ENCODE data around the gene ZRANB1.

ZRANB1 gene

DNA sequence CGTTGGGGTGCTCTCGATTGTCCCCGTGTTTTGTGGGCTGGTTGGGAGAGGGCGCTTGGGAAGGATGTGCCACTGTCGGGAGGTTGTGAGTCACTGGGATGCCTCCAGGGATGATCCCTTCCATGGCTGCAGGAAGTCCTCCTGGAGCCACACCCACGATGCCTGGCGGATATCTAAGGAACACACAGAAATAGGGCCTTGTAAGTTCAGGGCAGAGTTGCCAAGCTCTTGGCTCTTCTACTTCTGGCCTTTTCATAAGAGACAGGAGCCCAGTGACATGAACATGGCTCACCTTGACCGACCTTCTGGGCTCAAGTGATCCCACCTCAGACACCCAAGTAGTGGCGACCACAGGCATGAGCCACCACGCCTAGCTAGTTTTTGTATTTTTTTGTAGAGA is 47.6 kb downstream of the ZRANB1 start:
- H3K4me3 ChIP-seq (ENCODE audit: low read depth, low read length): no peak overlapping the region
- TF ChIP-seq CTCF (IDR thresholded peaks at IDR 0.05; ENCODE audit: low read depth, low read length): no peak

- H3K4me3 ChIP-seq (ENCODE audit: low read depth, low read length): no peak overlapping the region
- no peak for TF ChIP-seq CTCF (IDR thresholded peaks at IDR 0.05; ENCODE audit: low read depth, low read length)
Measured at GRCh38 chr10:124990671-124991625, 49.0 kb downstream of the ZRANB1 start.

- no peak for TF ChIP-seq CTCF (IDR thresholded peaks at IDR 0.05; ENCODE audit: low read depth, low read length)
Measured at GRCh38 chr10:124991835-124992234, 49.9 kb downstream of the ZRANB1 start.

GRCh38 chr10:124992462-124993344 is 50.8 kb downstream of the ZRANB1 start:
- no peak overlapping the region for H3K4me3 ChIP-seq (ENCODE audit: low read depth, low read length)

More at GRCh38 chr10:124991835-124992234, 49.9 kb downstream of the ZRANB1 start:
- H3K4me3 ChIP-seq (ENCODE audit: low read depth, low read length): no peak overlapping the region

DNA sequence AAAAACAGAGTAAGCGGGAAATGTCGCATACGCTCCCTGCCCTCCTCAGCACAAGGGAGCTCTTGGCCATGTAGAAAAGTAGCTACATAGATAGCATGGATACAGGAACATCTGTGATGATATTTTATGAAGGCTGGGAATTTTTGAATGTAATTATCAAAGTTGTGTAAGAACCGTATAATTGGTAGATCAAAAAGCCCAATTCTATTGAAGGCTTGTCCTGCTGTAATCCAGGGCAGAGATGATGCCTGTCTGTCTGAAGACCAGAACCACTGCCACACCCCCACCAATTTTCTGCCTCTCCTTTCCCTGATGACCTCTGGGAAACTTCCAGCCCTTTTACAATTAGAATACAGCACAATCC is 51.4 kb downstream of the ZRANB1 start:
- H3K4me3 ChIP-seq (ENCODE audit: low read depth, low read length): no peak overlapping the region
- no peak for TF ChIP-seq CTCF (IDR thresholded peaks at IDR 0.05; ENCODE audit: low read depth, low read length)

More at GRCh38 chr10:124992462-124993344, 50.8 kb downstream of the ZRANB1 start:
- TF ChIP-seq CTCF (IDR thresholded peaks at IDR 0.05; ENCODE audit: low read depth, low read length): peak; percentile 62

- TF ChIP-seq CTCF (IDR thresholded peaks at IDR 0.05; ENCODE audit: low read depth, low read length): no peak
- H3K4me3 ChIP-seq (ENCODE audit: low read depth, low read length): no peak overlapping the region
Measured at GRCh38 chr10:124993736-124994451, 52.0 kb downstream of the ZRANB1 start.

Data from WI38 (cell line).